IMR-90 (cell line): ENCODE measurements around the gene KCNJ16. TPM values are rescaled to one million over a fixed set of nuclear protein-coding genes. Genes with fewer than 3 reads are reported as not detected.

Experiments
- ATAC-seq: fragments of 200-7000 bp; cut with Tn5 transposase; 2 replicates; pipeline ENCODE4 v1.9.1; 2020; ENCODE audit warnings: low read depth, mild to moderate bottlenecking, moderate library complexity
- BruUV-seq: library from RNA; stranded (reverse); fragments of 400-500 nt; replicated peaks from 2 replicates; lab custom pipeline; 2021; lab: Mats Ljungman, UMichigan
- CTCF ChIA-PET: fragments of 300-600 bp; formaldehyde crosslinking; extraction: SDS; loops from one replicate; lab custom pipeline; 2021; ENCODE audit warnings: antibody characterized with exemption; lab: Yijun Ruan, JAX
- POLR2A ChIA-PET: fragments of 300-600 bp; sonication (Branson Sonifier 250); formaldehyde crosslinking; loops from one replicate; lab custom pipeline; 2022; ENCODE audit warnings: antibody characterized with exemption; ENCODE audit not compliant: unreplicated experiment; lab: Charles Lee
- DNase-seq: peaks from one replicate; pipeline ENCODE4 v3.0.0; 2013
- H2AFZ ChIP-seq: replicated peaks from 2 replicates; pipeline ENCODE3; 2013; ENCODE audit warnings: low read length, mild to moderate bottlenecking; ENCODE audit not compliant: poor library complexity
- H2AK5ac ChIP-seq: 2 replicates; pipeline ENCODE4 v1.6.1; 2013; ENCODE audit warnings: low read depth, low read length, inconsistent platforms
- H2AK9ac ChIP-seq: replicated peaks from 2 replicates; pipeline ENCODE3; 2013; ENCODE audit warnings: mild to moderate bottlenecking, low read depth, low read length, moderate library complexity; ENCODE audit not compliant: poor library complexity
- H2BK120ac ChIP-seq: 2 replicates; pipeline ENCODE4 v1.6.1; 2013; ENCODE audit warnings: low read depth, low read length, inconsistent platforms
- H2BK15ac ChIP-seq: 3 replicates; pipeline ENCODE4 v1.6.1; 2013; ENCODE audit warnings: low read depth, low read length, inconsistent platforms
- H2BK20ac ChIP-seq: 2 replicates; pipeline ENCODE4 v1.6.1; 2013; ENCODE audit warnings: low read depth, mild to moderate bottlenecking, inconsistent platforms, low read length, moderate library complexity
- H2BK5ac ChIP-seq: 2 replicates; pipeline ENCODE4 v1.6.1; 2013; ENCODE audit warnings: mild to moderate bottlenecking, low read depth, low read length, inconsistent platforms; ENCODE audit not compliant: poor library complexity, severe bottlenecking
- H3K14ac ChIP-seq: replicated peaks from 2 replicates; pipeline ENCODE4 v1.6.1; 2013; ENCODE audit warnings: low read depth, low read length, inconsistent platforms
- H3K18ac ChIP-seq: 2 replicates; pipeline ENCODE4 v1.6.1; 2013; ENCODE audit warnings: low read depth, low read length, control low read depth
- H3K23ac ChIP-seq: 2 replicates; pipeline ENCODE4 v1.6.1; 2013; ENCODE audit warnings: low read depth, low read length, inconsistent platforms
- H3K27ac ChIP-seq: 2 replicates; pipeline ENCODE4 v1.5.1; 2013; ENCODE audit warnings: mild to moderate bottlenecking, control low read depth, low read length; ENCODE audit not compliant: insufficient read depth
- H3K27me3 ChIP-seq: 2 replicates; pipeline ENCODE4 v1.6.1; 2013; ENCODE audit warnings: low read length; ENCODE audit not compliant: control insufficient read depth, insufficient read depth
- H3K36me3 ChIP-seq: 2 replicates; pipeline ENCODE4 v1.6.1; 2013; ENCODE audit warnings: low read length, mixed read lengths; ENCODE audit not compliant: control insufficient read depth, insufficient read depth
- H3K4ac ChIP-seq: 2 replicates; pipeline ENCODE4 v1.6.1; 2013; ENCODE audit warnings: low read depth, low read length, inconsistent platforms
- H3K4me1 ChIP-seq: 2 replicates; pipeline ENCODE4 v1.6.1; 2013; ENCODE audit warnings: low read length, mixed read lengths; ENCODE audit not compliant: control insufficient read depth, insufficient read depth
- H3K4me2 ChIP-seq: 2 replicates; pipeline ENCODE4 v1.6.1; 2013; ENCODE audit warnings: low read depth, mild to moderate bottlenecking, control low read depth, low read length, moderate library complexity
- H3K4me3 ChIP-seq: 2 replicates; pipeline ENCODE4 v1.5.1; 2013; ENCODE audit warnings: low read depth, mild to moderate bottlenecking, control low read depth, low read length, moderate library complexity; ENCODE audit not compliant: insufficient read depth
- H3K56ac ChIP-seq: 2 replicates; pipeline ENCODE4 v1.6.1; 2013; ENCODE audit warnings: low read length, inconsistent platforms; ENCODE audit not compliant: insufficient read depth; ENCODE audit errors: extremely low read depth
- H3K79me1 ChIP-seq, 2 experiments: 2 replicates each; pipeline ENCODE4 v1.6.1; 2013; ENCODE audit warnings: low read length in 2 of 2, inconsistent platforms in 1 of 2, low read depth in 1 of 2
- H3K9ac ChIP-seq: 2 replicates; pipeline ENCODE4 v1.6.1; 2013; ENCODE audit warnings: low read depth, low read length, control low read depth
- H3K9me1 ChIP-seq: 2 replicates; pipeline ENCODE4 v1.6.1; 2013; ENCODE audit warnings: low read length, inconsistent platforms; ENCODE audit not compliant: insufficient read depth
- H3K9me3 ChIP-seq: 2 replicates; pipeline ENCODE4 v1.6.1; 2013; ENCODE audit warnings: low read length; ENCODE audit not compliant: control insufficient read depth, insufficient read depth
- H4K20me1 ChIP-seq: 2 replicates; pipeline ENCODE4 v1.6.1; 2013; ENCODE audit warnings: low read length, inconsistent platforms; ENCODE audit not compliant: insufficient read depth
- H4K5ac ChIP-seq: 2 replicates; pipeline ENCODE4 v1.6.1; 2013; ENCODE audit warnings: mild to moderate bottlenecking, low read depth, low read length, control low read depth
- H4K8ac ChIP-seq, 2 experiments: 2 replicates each; pipeline ENCODE4 v1.6.1; 2013; ENCODE audit warnings: low read depth in 2 of 2, low read length in 2 of 2, control low read depth in 1 of 2, inconsistent platforms in 1 of 2
- H4K91ac ChIP-seq: 2 replicates; pipeline ENCODE4 v1.6.1; 2013; ENCODE audit warnings: low read depth, low read length, inconsistent platforms; ENCODE audit not compliant: insufficient read depth
- BHLHE40 ChIP-seq: fragments of 150-350 bp; IDR thresholded peaks from 2 replicates; pipeline ENCODE4 v1.6.1; 2016; ENCODE audit warnings: mild to moderate bottlenecking, low read depth, low read length
- CEBPB ChIP-seq: IDR thresholded peaks from 2 replicates; pipeline ENCODE4 v1.6.1; 2012; ENCODE audit warnings: low read depth, low read length, improper control_type of control experiment
- CHD1 ChIP-seq: IDR thresholded peaks from 2 replicates; pipeline ENCODE4 v1.6.1; 2012; ENCODE audit warnings: low read depth, low read length, improper control_type of control experiment
- CTCF ChIP-seq: conservative IDR thresholded peaks from 2 replicates; pipeline ENCODE4 v1.5.1; 2012; ENCODE audit warnings: mild to moderate bottlenecking, low read depth, low read length, improper control_type of control experiment
- ELK1 ChIP-seq: fragments of 150-350 bp; IDR thresholded peaks from 2 replicates; pipeline ENCODE4 v1.6.1; 2016; ENCODE audit warnings: low read depth, mild to moderate bottlenecking, low read length, moderate library complexity, borderline replicate concordance
- FOS ChIP-seq: fragments of 150-350 bp; IDR thresholded peaks from 2 replicates; pipeline ENCODE4 v1.6.1; 2016; ENCODE audit warnings: low read depth, low read length
- MAFK ChIP-seq: IDR thresholded peaks from 2 replicates; pipeline ENCODE4 v1.6.1; 2012; ENCODE audit warnings: low read depth, low read length, improper control_type of control experiment
- MAZ ChIP-seq: IDR thresholded peaks from 2 replicates; pipeline ENCODE4 v1.6.1; 2012; ENCODE audit warnings: low read depth, mild to moderate bottlenecking, low read length, improper control_type of control experiment, moderate library complexity, borderline replicate concordance
- MXI1 ChIP-seq: IDR thresholded peaks from 2 replicates; pipeline ENCODE4 v1.6.1; 2012; ENCODE audit warnings: low read depth, mild to moderate bottlenecking, low read length, moderate library complexity, borderline replicate concordance
- NFE2L2 ChIP-seq: fragments of 150-350 bp; IDR thresholded peaks from 2 replicates; pipeline ENCODE4 v1.6.1; 2016; ENCODE audit warnings: low read depth, mild to moderate bottlenecking, low read length
- POLR2A ChIP-seq: IDR thresholded peaks from 2 replicates; pipeline ENCODE4 v1.6.1; 2012; ENCODE audit warnings: mild to moderate bottlenecking, low read depth, low read length
- RAD21 ChIP-seq: IDR thresholded peaks from 2 replicates; pipeline ENCODE4 v1.6.1; 2012; ENCODE audit warnings: low read length, improper control_type of control experiment
- RCOR1 ChIP-seq: IDR thresholded peaks from 2 replicates; pipeline ENCODE4 v1.6.1; 2012; ENCODE audit warnings: mild to moderate bottlenecking, low read length, improper control_type of control experiment; ENCODE audit not compliant: insufficient replicate concordance
- RFX5 ChIP-seq: IDR thresholded peaks from 2 replicates; pipeline ENCODE4 v1.8.0; 2012; ENCODE audit warnings: low read depth, mild to moderate bottlenecking, low read length, moderate library complexity
- SMC3 ChIP-seq: fragments of 150-350 bp; IDR thresholded peaks from 2 replicates; pipeline ENCODE4 v1.6.1; 2016; ENCODE audit warnings: low read depth, mild to moderate bottlenecking, antibody characterized with exemption, low read length, moderate library complexity
- USF2 ChIP-seq: fragments of 150-350 bp; IDR thresholded peaks from 2 replicates; pipeline ENCODE4 v1.6.1; 2017; ENCODE audit warnings: mild to moderate bottlenecking, antibody characterized with exemption, low read length, low read depth
- WGBS, 2 experiments: methylation state at CpG; one replicate each; pipeline versions ENCODE4 v1.1.5 to v1.1.7; 2013; ENCODE audit warnings: missing lambda C conversion rate in 2 of 2; ENCODE audit not compliant: insufficient read length in 1 of 2; ENCODE audit errors: extremely low coverage in 2 of 2; 5-methylcytosine and 5-hydroxymethylcytosine counted together
- dilution Hi-C: fragments of 300-500 bp; cut with HindIII; formaldehyde crosslinking; loops from one replicate; pipeline ENCODE4 v1.14.3; 2018; ENCODE audit warnings: low sequenced_read_pairs; ENCODE audit not compliant: unreplicated experiment
- in situ Hi-C: fragments of 300-500 bp; cut with MboI; formaldehyde crosslinking; loops from 3 replicates; pipeline ENCODE4 v1.14.3; 2019; ENCODE audit warnings: low sequenced_read_pairs, inconsistent platforms, mixed read lengths
- intact Hi-C: fragments of 100-400 bp; cut with micrococcal nuclease; formaldehyde crosslinking; loops from 2 replicates; pipeline ENCODE4 v1.10.0; 2022
- polyA plus RNA-seq, 3 experiments: library from polyadenylated mRNA; depleted of rRNA; stranded (reverse); fragments of >200 nt; gene quantifications; 2 replicates each; pipeline ENCODE4 v1.2.3, GENCODE V29; 2012; ENCODE audit warnings: low replicate concordance in 1 of 3
- total RNA-seq: library from RNA; depleted of rRNA; stranded (reverse); fragments of >200 nt; gene quantifications from 2 replicates; pipeline ENCODE4 v1.2.3, GENCODE V29; 2012

The KCNJ16 gene
- total and polyA plus RNA-seq, 2 of the 4 experiments (the other 2 are of a cell fraction) = not detected

GRCh38 chr17:70159980-70160379 is 85.0 kb downstream of the KCNJ16 start:
- Histone ChIP-seq H3K9me3 (no peaks in the 10 kb centered on the region), H3K9ac (no peak overlapping the region), H3K27me3 (no peaks in the 10 kb centered on the region), H2AK5ac (no peak overlapping the region), H2BK20ac (no peak overlapping the region), H2AFZ (no peak overlapping the region), H3K79me1 (no peaks in the 10 kb centered on the region), H3K18ac (no peak overlapping the region), H3K56ac (no peak overlapping the region), H2BK15ac (no peak overlapping the region), H3K14ac (no peak overlapping the region), H3K27ac (no peak overlapping the region), H4K5ac (no peak overlapping the region), H3K4ac (no peak overlapping the region), H2BK5ac (no peak overlapping the region), H3K4me1 (no peaks in the 10 kb centered on the region), H3K9me1 (no peaks in the 10 kb centered on the region), H4K91ac (no peak overlapping the region), H3K36me3 (no peaks in the 10 kb centered on the region), H3K23ac (no peak overlapping the region), H2BK120ac (no peak overlapping the region), H2AK9ac (no peak overlapping the region), H3K4me3 (no peak overlapping the region), H4K20me1 (no peaks in the 10 kb centered on the region), H4K8ac (no peak overlapping the region), H3K4me2 (no peak overlapping the region)
- intact Hi-C loops = no loop called here
- in situ Hi-C loops = loop anchor here (10.0 kb wide), 1 partner anchor 395 kb away; no protein-coding TSS in a partner anchor
- ATAC-seq (no peak), DNase-seq (peak; percentile 22)
- ChIA-PET POLR2A (interaction anchor here (0.9 kb wide), 1 partner anchor 799 kb away, joined by 3 read pairs; no protein-coding TSS in a partner anchor), CTCF (interaction anchor here (0.6 to 1.5 kb wide), 3 partner anchors 553 to 664 kb away, joined by 3 to 6 read pairs (median 4); no protein-coding TSS in a partner anchor)
- dilution Hi-C loops = no loop called here
- TF ChIP-seq SMC3 = no peak
- no peak for TF ChIP-seq CTCF
- no peak for TF ChIP-seq MAZ
- no peak for TF ChIP-seq CHD1
- no peak for TF ChIP-seq BHLHE40
- no peak for TF ChIP-seq ELK1
- no peak for TF ChIP-seq USF2
- no peak for TF ChIP-seq FOS
- TF ChIP-seq RFX5 = no peak
- no peak for TF ChIP-seq MXI1
- no peak for TF ChIP-seq CEBPB
- no peak for TF ChIP-seq POLR2A
- TF ChIP-seq RCOR1 = no peak
- no peak for TF ChIP-seq RAD21
- no peak for TF ChIP-seq NFE2L2
- no peak for TF ChIP-seq MAFK
- WGBS, 2 experiments = no CpG with 5 or more reads among the region's 2 CpGs
- no TSS peak for BruUV-seq
